D721Med (cell line): Measurements from ENCODE around the gene SAGE1.
A peak's percentile ranks its signal among the peaks of the same experiment; 100 is the strongest.
"Not testable (repeated sequence)": the region's sequence is repeated elsewhere in the genome, so short reads cannot be mapped to it uniquely, and the experiment has no call there.

Source experiments
- DNase-seq: peaks from one replicate; pipeline ENCODE4 v3.0.0; 2011; ENCODE audit warnings: low spot score; ENCODE audit not compliant: insufficient read length
- FAIRE-seq: peaks from 2 replicates; lab custom pipeline; 2011; peaks lifted over from hg19 to GRCh38; lab: Jason Lieb, UNC
- CTCF ChIP-seq: IDR thresholded peaks from 2 replicates; pipeline ENCODE4 v1.5.1; 2012; ENCODE audit warnings: mild to moderate bottlenecking, control low read depth; ENCODE audit not compliant: insufficient read depth; ENCODE audit errors: missing control alignments

The SAGE1 gene

GRCh38 chrX:135914404-135914803, 20.9 kb downstream of the SAGE1 start:
- no peak for DNase-seq
- no peak for FAIRE-seq
- no peak for TF ChIP-seq CTCF

- DNase-seq, FAIRE-seq: not testable (repeated sequence)
These were observed 27.0 kb downstream of the SAGE1 start for GRCh38 chrX:135920516-135920915.

GRCh38 chrX:135923353-135923752, 29.8 kb downstream of the SAGE1 start:
- no peak for DNase-seq
- no peak for TF ChIP-seq CTCF
- FAIRE-seq, result no peak

GRCh38 chrX:135927897-135928296, 34.4 kb downstream of the SAGE1 start:
- TF ChIP-seq CTCF, result no peak
- FAIRE-seq (no peak), DNase-seq (no peak)

- DNase-seq, result no peak
- peak; percentile 52 for TF ChIP-seq CTCF
- FAIRE-seq, result no peak
These were observed 38.4 kb downstream of the SAGE1 start for GRCh38 chrX:135931644-135932487.

- TF ChIP-seq CTCF, result no peak
- FAIRE-seq (no peak), DNase-seq (no peak)
These were observed 51.0 kb downstream of the SAGE1 start for GRCh38 chrX:135944486-135944885.

GRCh38 chrX:135951291-135951690, 57.8 kb downstream of the SAGE1 start:
- DNase-seq, result no peak
- no peak for TF ChIP-seq CTCF
- FAIRE-seq, result no peak
